HEK293 (cell line): ENCODE results near the gene HIRIP3.

Source experiments
- CTCF ChIA-PET: fragments of 350-600 bp; formaldehyde crosslinking; extraction: SDS; loops from one replicate; lab custom pipeline; 2021; ENCODE audit warnings: antibody characterized with exemption; lab: Yijun Ruan, JAX
- POLR2A ChIA-PET: fragments of 300-600 bp; formaldehyde crosslinking; extraction: SDS; loops from one replicate; lab custom pipeline; 2020; ENCODE audit warnings: antibody characterized with exemption, inconsistent platforms; lab: Yijun Ruan, JAX
- H3K27ac ChIP-seq: fragments of 200-500 bp; sonication (Bioruptor generic); 2 replicates; pipeline ENCODE4 v1.5.1; 2014; ENCODE audit warnings: low read depth, low read length, control low read depth, inconsistent platforms; ENCODE audit errors: extremely low read depth
- H3K36me3 ChIP-seq, 2 experiments: fragments of 200-500 bp in 1 of 2; sonication (Bioruptor generic) in 1 of 2; 1 replicate in 1 of 2; 2 replicates in 1 of 2; pipeline ENCODE4 v1.5.1; 2014 to 2017; ENCODE audit warnings: inconsistent platforms in 2 of 2, low read length in 2 of 2; ENCODE audit not compliant: control insufficient read depth in 2 of 2, insufficient read depth in 1 of 2
- H3K4me1 ChIP-seq: fragments of 200-500 bp; sonication (Bioruptor generic); 2 replicates; pipeline ENCODE4 v1.5.1; 2014; ENCODE audit warnings: mild to moderate bottlenecking, low read length, inconsistent platforms; ENCODE audit not compliant: control insufficient read depth, insufficient read depth
- H3K4me3 ChIP-seq: 2 replicates; pipeline ENCODE4 v1.5.1; 2011; ENCODE audit warnings: low read depth, mild to moderate bottlenecking, control low read depth, low read length, moderate library complexity
- H3K9me3 ChIP-seq: fragments of 200-500 bp; sonication (Bioruptor generic); 2 replicates; pipeline ENCODE4 v1.5.1; 2014; ENCODE audit warnings: low read depth, low read length, inconsistent platforms; ENCODE audit not compliant: control insufficient read depth, insufficient read depth
- BCL11A ChIP-seq: fragments of 450-650 bp; formaldehyde crosslinking; IDR thresholded peaks from 2 replicates; pipeline ENCODE4 v1.5.1; 2016; ENCODE audit warnings: low read depth, missing biosample characterization, missing genetic modification characterization
- RBAK ChIP-seq: fragments of 450-650 bp; formaldehyde crosslinking; IDR thresholded peaks from 2 replicates; pipeline ENCODE4 v1.5.1; 2016; ENCODE audit warnings: missing biosample characterization, missing genetic modification characterization
- SALL2 ChIP-seq: fragments of 450-650 bp; formaldehyde crosslinking; IDR thresholded peaks from 2 replicates; pipeline ENCODE4 v1.5.0; 2017; ENCODE audit warnings: missing biosample characterization, mild to moderate bottlenecking, missing genetic modification characterization, borderline replicate concordance
- ZIC2 ChIP-seq: fragments of 450-650 bp; formaldehyde crosslinking; IDR thresholded peaks from 2 replicates; pipeline ENCODE4 v1.5.1; 2016; ENCODE audit warnings: missing biosample characterization, missing genetic modification characterization
- ZNF155 ChIP-seq: fragments of 450-650 bp; formaldehyde crosslinking; IDR thresholded peaks from 2 replicates; pipeline ENCODE4 v1.5.1; 2016; ENCODE audit warnings: missing biosample characterization, missing genetic modification characterization
- ZNF394 ChIP-seq: fragments of 450-650 bp; formaldehyde crosslinking; IDR thresholded peaks from 2 replicates; pipeline ENCODE4 v1.5.1; 2016; ENCODE audit warnings: missing biosample characterization, missing genetic modification characterization, mild to moderate bottlenecking, moderate library complexity, borderline replicate concordance
- ZNF596 ChIP-seq: fragments of 450-650 bp; IDR thresholded peaks from 2 replicates; pipeline ENCODE4 v1.5.0; 2018; ENCODE audit warnings: missing biosample characterization, mild to moderate bottlenecking, missing genetic modification characterization, moderate library complexity
- ZNF610 ChIP-seq: fragments of 450-650 bp; formaldehyde crosslinking; IDR thresholded peaks from 2 replicates; pipeline ENCODE4 v1.5.1; 2016; ENCODE audit warnings: missing biosample characterization, missing genetic modification characterization, borderline replicate concordance
- TF ChIP-seq, protein P1 (sequence below): fragments of 450-650 bp; formaldehyde crosslinking; conservative IDR thresholded peaks from 2 replicates; pipeline ENCODE4 v1.5.1; 2016; ENCODE audit warnings: low read depth, missing biosample characterization, missing genetic modification characterization
- TF ChIP-seq, protein P2 (sequence below): fragments of 450-650 bp; formaldehyde crosslinking; IDR thresholded peaks from 2 replicates; pipeline ENCODE4 v1.5.1; 2016; ENCODE audit warnings: missing biosample characterization, missing genetic modification characterization
- TF ChIP-seq, protein P3 (sequence below): fragments of 450-650 bp; formaldehyde crosslinking; IDR thresholded peaks from 2 replicates; pipeline ENCODE4 v1.5.1; 2016; ENCODE audit warnings: missing biosample characterization, missing genetic modification characterization

The HIRIP3 gene

DNA sequence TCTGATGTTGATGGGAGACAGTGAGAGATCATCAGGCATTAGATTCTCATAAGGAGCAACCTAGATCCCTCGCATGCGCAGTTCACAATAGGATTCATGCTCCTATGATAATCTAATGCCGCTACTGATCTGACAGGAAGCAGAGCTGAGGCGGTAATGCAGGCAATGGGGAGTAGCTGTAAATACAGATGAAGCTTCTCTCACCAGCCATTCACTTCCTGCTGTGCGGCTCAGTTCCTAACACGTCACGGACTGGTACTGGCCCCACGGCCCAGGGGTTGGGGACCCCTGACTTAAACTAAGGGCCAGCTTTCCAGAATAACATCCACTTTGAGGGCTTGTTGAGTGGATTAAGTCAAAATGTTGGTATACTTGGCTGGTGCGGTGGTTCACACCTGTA lies 36.1 kb downstream of the HIRIP3 start:
- TF ChIP-seq BCL11A (tag by site-specific recombination) (no peak), SALL2 (no peak), ZNF155 (no peak), ZNF394 (tag by site-specific recombination) (peak; percentile 56; the same call in 1 of the 2 replicates), ZNF596 (no peak), ZNF610 (tag by site-specific recombination) (peak; percentile 67; the same call in 1 of the 2 replicates), RBAK (tag by site-specific recombination) (no peak)
- TF ChIP-seq, protein P1, sequence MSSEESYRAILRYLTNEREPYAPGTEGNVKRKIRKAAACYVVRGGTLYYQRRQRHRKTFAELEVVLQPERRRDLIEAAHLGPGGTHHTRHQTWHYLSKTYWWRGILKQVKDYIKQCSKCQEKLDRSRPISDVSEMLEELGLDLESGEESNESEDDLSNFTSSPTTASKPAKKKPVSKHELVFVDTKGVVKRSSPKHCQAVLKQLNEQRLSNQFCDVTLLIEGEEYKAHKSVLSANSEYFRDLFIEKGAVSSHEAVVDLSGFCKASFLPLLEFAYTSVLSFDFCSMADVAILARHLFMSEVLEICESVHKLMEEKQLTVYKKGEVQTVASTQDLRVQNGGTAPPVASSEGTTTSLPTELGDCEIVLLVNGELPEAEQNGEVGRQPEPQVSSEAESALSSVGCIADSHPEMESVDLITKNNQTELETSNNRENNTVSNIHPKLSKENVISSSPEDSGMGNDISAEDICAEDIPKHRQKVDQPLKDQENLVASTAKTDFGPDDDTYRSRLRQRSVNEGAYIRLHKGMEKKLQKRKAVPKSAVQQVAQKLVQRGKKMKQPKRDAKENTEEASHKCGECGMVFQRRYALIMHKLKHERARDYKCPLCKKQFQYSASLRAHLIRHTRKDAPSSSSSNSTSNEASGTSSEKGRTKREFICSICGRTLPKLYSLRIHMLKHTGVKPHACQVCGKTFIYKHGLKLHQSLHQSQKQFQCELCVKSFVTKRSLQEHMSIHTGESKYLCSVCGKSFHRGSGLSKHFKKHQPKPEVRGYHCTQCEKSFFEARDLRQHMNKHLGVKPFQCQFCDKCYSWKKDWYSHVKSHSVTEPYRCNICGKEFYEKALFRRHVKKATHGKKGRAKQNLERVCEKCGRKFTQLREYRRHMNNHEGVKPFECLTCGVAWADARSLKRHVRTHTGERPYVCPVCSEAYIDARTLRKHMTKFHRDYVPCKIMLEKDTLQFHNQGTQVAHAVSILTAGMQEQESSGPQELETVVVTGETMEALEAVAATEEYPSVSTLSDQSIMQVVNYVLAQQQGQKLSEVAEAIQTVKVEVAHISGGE (tag by site-specific recombination): no peak
- TF ChIP-seq, protein P2, sequence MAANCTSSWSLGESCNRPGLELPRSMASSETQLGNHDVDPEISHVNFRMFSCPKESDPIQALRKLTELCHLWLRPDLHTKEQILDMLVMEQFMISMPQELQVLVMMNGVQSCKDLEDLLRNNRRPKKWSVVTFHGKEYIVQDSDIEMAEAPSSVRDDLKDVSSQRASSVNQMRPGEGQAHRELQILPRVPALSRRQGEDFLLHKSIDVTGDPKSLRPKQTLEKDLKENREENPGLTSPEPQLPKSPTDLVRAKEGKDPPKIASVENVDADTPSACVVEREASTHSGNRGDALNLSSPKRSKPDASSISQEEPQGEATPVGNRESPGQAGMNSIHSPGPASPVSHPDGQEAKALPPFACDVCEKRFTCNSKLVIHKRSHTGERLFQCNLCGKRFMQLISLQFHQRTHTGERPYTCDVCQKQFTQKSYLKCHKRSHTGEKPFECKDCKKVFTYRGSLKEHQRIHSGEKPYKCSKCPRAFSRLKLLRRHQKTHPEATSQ: no peak
- CTCF ChIA-PET: interaction anchor here (0.6 to 3.5 kb wide), 2 partner anchors 15 to 750 kb away, joined by 4 to 16 read pairs; no protein-coding TSS in a partner anchor
- POLR2A ChIA-PET: interaction anchor here (0.6 to 1.6 kb wide), 2 partner anchors 33 to 978 kb away, joined by 3 to 16 read pairs; partner anchors contain the start of gene KCTD13
- no peak overlapping the region for H3K27ac ChIP-seq
- H3K4me3 ChIP-seq: no peak overlapping the region
- 0 out of 2 replicates have a peak, but pooled peaks cover 3% of the 10 kb centered on the region for H3K4me1 ChIP-seq
- H3K36me3 ChIP-seq: no peaks in the 10 kb centered on the region
- H3K9me3 ChIP-seq: no peaks in the 10 kb centered on the region

DNA sequence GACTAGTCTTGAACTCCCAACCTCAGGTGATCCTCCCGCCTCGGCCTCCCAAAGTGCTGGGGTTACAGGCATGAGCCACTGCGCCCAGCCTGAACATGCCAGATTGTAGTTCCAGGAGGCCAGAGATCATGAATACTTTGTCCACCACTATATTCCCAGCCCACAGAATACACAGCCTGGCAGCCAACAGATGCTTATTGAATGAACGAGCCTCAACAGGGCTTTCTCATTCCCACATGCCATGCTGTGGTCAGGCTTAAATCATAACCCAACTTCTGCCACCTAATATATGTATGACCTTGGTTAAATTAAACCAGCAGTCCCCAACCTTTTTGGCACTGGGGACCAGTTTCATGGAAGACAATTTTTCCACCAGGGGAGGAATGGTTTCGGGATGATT lies 36.7 kb downstream of the HIRIP3 start:
- POLR2A ChIA-PET: no interaction called here
- H3K27ac ChIP-seq: no peak overlapping the region
- CTCF ChIA-PET: interaction anchor here (0.6 to 3.5 kb wide), 3 partner anchors 12 to 751 kb away, joined by 3 to 16 read pairs (median 4); no protein-coding TSS in a partner anchor
- H3K9me3 ChIP-seq: no peaks in the 10 kb centered on the region
- no peak overlapping the region for H3K4me3 ChIP-seq
- no peak for TF ChIP-seq ZIC2 (tag by site-specific recombination)
- TF ChIP-seq, protein P1 (tag by site-specific recombination): no peak
- H3K4me1 ChIP-seq: 0 out of 2 replicates have a peak, but pooled peaks cover 3% of the 10 kb centered on the region
- no peaks in the 10 kb centered on the region for H3K36me3 ChIP-seq

DNA sequence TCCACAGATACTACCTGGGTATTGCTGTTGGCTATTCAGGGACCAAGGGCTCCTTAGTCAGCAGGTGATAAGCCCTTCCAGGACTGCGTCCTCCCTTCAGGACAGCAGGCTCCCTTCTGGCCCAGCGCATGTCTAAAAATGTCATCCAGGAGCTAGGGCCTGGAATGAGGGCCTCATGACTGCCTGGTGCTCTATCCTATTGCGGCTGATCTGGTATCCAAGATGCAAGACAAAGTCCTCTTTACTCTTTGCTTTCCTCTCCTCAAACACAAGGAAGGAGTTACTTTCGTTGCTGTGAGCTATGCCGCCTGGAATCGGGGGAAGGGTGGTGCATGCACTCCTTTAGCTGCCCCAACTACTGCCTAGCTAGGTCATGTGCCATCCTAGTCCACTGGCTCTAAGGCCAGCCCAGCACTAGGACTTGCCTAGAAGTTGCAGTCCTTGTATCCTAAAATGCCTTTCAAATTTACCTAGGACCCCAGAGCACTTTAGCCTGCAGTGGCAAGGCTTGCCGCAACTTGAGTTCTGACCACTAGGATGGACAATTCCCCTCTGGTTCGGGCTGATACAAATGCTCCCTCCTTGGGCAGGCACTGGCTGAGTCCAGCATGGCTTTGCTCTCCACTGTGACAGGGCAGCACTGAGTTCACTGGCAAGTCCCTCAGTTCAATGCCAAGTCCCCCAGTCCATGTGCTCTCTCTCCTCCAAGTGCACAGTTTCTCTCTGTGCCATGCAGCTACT lies 43.6 kb downstream of the HIRIP3 start:
- Histone ChIP-seq H3K4me1 (no peaks in the 10 kb centered on the region), H3K27ac (no peak overlapping the region), H3K4me3 (no peak overlapping the region), H3K36me3 (no peaks in the 10 kb centered on the region), H3K9me3 (no peaks in the 10 kb centered on the region)
- POLR2A ChIA-PET: interaction anchor here (2.0 kb wide), 1 partner anchor 10 kb away, joined by 7 read pairs; the partner anchor contains the start of gene TMEM219
- CTCF ChIA-PET: interaction anchor here (1.3 kb wide), 1 partner anchor 10 kb away, joined by 8 read pairs; the partner anchor contains the start of gene TMEM219
- TF ChIP-seq, protein P3, sequence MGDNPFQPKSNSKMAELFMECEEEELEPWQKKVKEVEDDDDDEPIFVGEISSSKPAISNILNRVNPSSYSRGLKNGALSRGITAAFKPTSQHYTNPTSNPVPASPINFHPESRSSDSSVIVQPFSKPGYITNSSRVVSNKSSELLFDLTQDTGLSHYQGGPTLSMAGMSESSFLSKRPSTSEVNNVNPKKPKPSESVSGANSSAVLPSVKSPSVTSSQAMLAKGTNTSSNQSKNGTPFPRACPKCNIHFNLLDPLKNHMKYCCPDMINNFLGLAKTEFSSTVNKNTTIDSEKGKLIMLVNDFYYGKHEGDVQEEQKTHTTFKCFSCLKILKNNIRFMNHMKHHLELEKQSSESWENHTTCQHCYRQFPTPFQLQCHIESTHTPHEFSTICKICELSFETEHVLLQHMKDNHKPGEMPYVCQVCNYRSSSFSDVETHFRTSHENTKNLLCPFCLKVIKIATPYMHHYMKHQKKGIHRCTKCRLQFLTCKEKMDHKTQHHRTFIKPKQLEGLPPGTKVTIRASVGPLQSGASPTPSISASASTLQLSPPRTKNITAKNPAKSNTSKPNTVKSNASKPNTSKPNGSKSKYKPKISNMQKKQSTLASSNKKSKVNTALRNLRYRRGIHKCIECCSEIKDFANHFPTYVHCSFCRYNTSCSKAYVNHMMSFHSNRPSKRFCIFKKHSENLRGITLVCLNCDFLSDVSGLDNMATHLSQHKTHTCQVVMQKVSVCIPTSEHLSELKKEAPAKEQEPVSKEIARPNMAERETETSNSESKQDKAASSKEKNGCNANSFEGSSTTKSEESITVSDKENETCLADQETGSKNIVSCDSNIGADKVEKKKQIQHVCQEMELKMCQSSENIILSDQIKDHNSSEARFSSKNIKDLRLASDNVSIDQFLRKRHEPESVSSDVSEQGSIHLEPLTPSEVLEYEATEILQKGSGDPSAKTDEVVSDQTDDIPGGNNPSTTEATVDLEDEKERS (tag by site-specific recombination): no peak
